Right lobe of liver (tissue), 6 donors: ENCODE results near the gene TPT1. TPM values are rescaled to one million over a fixed set of nuclear protein-coding genes. Genes with fewer than 3 reads are reported as not detected.
"Not testable (repeated sequence)": the region's sequence is repeated elsewhere in the genome, so short reads cannot be mapped to it uniquely, and the experiment has no call there.

Source experiments
- ATAC-seq, 4 donors: fragments of 200-7000 bp; cut with Tn5 transposase; one replicate each; pipeline ENCODE4 v1.9.1; 2020; ENCODE audit warnings: mild to moderate bottlenecking in 4 of 4, moderate library complexity in 4 of 4
- DNase-seq, 3 donors: peaks; one replicate each; pipeline ENCODE4 v3.0.0-alpha.2; 2020
- H3K27ac ChIP-seq, 3 donors: fragments of 200-600 bp; one replicate each; pipeline ENCODE4 v1.8.0; 2022
- H3K27me3 ChIP-seq, 2 donors: fragments of 200-600 bp; one replicate each; pipeline ENCODE4 v1.8.0; 2022
- H3K36me3 ChIP-seq, 4 donors: fragments of 200-600 bp; sonication (generic) in 1 of 4; one replicate each; pipeline versions ENCODE4 v1.5.1 to v1.8.0; 2017 to 2022; ENCODE audit warnings: control low read depth in 1 of 4
- H3K4me1 ChIP-seq, 4 donors: fragments of 200-600 bp; sonication (generic) in 1 of 4; one replicate each; pipeline versions ENCODE4 v1.5.1 to v1.8.0; 2017 to 2022; ENCODE audit warnings: control low read depth in 1 of 4
- H3K4me3 ChIP-seq, 3 donors: fragments of 200-600 bp; one replicate each; pipeline ENCODE4 v1.8.0; 2022
- H3K9me3 ChIP-seq, 4 donors: fragments of 200-600 bp; sonication (generic) in 1 of 4; one replicate each; pipeline versions ENCODE4 v1.5.1 to v1.8.0; 2017 to 2022; ENCODE audit warnings: control low read depth in 1 of 4
- POLR2A ChIP-seq: fragments of 450-650 bp; IDR thresholded peaks from one replicate; pipeline ENCODE4 v1.6.1; 2017; ENCODE audit warnings: antibody characterized with exemption, mild to moderate bottlenecking
- WGBS: methylation state at CpG from one replicate; pipeline ENCODE4 v1.1.6; 2018; ENCODE audit warnings: low coverage, low lambda C conversion rate; ENCODE audit not compliant: insufficient coverage; ENCODE audit errors: missing lambda C conversion rate; 5-methylcytosine and 5-hydroxymethylcytosine counted together
- intact Hi-C, 2 donors: fragments of 100-400 bp; cut with DNase I; formaldehyde crosslinking; loops; one replicate each; pipeline versions ENCODE4 v1.11.2 to v1.14.1; 2022
- long read RNA-seq: library from polyadenylated mRNA; unstranded; transcript quantifications from one replicate; pipeline ENCODE4 v2.0.0, GENCODE V29; 2019
- total RNA-seq, 6 experiments: library from RNA; depleted of rRNA in 2 of 6; stranded (reverse); fragments of >200 nt in 2 of 6; fragmentation: NEBNext Ultra II Directional in 3 of 6; extraction: Animal tissue kit (Norgen Biotek cat#: 25700) in 3 of 6; gene quantifications; one replicate each; pipeline versions ENCODE4 v1.1.0 to v1.2.4, GENCODE V29; 2016 to 2023
- TF ChIP-seq, protein P1 (sequence below), 4 donors: fragments of 200-600 bp in 3 of 4; fragments of 450-650 bp in 1 of 4; IDR thresholded peaks; one replicate each; pipeline versions ENCODE4 v1.5.1 to v1.8.0; 2016 to 2022; ENCODE audit warnings: antibody characterized with exemption in 4 of 4, mild to moderate bottlenecking in 2 of 4
- donor health status: DM: no; HTN: yes; CAD: no.
- donor health status: DM: no; HTN: no; CAD: no.
- donor health status: DM: no; HTN: no; CAD: no.
- donor health status: DM: no; HTN: yes; CAD: no.
- donor health status: DM: no; HTN: yes; CAD: no.

Gene TPT1
- total RNA-seq: 1,000 to 10,000 TPM; 1,466 to 3,393 (median 2,295) TPM
- long read RNA-seq, full-length matches to known transcripts: 3,786 of 3,927 reads
- long read RNA-seq, partial matches to known transcripts: 76 of 3,927 reads
- long read RNA-seq, other reads (novel, unspliced or antisense): 65 of 3,927 reads

DNA sequence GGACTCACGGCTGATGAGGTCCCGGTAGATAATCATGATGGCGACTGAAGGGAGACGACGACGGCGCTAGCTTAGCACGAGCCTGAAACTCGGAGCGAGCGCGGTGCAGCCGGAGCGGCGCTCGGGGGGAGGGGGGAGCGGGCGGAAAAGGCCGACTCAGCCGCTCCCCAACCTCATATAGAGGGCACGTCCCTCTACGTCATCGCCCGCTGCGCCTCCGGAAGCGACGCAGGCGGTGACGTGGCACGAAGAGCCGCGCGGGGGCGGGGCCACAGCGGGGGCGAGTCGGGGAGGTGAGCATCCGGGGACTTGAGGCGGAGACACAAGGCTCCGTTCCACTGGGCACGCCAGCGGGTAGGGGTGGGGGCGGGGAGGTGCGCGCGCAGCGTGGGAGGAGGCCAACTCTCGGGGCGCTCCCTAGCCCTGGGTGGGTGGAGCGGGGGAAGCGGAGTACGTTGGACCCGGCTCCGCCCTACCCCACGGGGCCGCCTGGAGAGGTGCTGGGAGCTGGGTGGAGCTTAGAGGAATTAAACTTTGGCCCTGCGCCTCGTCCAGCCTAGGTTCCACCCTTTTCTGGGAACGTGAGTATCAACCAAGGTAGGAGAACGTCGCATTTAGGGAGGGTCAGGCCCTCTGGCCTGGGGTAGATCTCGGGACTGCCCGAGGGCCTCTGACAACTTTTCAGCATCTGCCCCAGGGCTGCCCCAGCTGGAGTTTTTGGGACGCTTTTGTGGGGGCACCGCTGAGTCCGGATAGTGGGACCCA, at the start of gene TPT1:
TPT1 (minus strand) TSS at position 150 of the 765 bp plus-strand sequence; CDS start at position 36, 114 bp downstream.
- peak within 1 kb of the TSS; percentile 86 to 96 (median 94) for H3K4me3 ChIP-seq
- WGBS: 0% methylated on average over 11 of the region's 67 CpGs
- DNase-seq (peak; percentile 99), ATAC-seq (peak; percentile 83 to 95 (median 86))
- peaks cover 16 to 44% (median 35%) of the 10 kb centered on the region in 4 donors for H3K36me3 ChIP-seq
- peak; percentile 89 for TF ChIP-seq POLR2A
- TF ChIP-seq, protein P1, sequence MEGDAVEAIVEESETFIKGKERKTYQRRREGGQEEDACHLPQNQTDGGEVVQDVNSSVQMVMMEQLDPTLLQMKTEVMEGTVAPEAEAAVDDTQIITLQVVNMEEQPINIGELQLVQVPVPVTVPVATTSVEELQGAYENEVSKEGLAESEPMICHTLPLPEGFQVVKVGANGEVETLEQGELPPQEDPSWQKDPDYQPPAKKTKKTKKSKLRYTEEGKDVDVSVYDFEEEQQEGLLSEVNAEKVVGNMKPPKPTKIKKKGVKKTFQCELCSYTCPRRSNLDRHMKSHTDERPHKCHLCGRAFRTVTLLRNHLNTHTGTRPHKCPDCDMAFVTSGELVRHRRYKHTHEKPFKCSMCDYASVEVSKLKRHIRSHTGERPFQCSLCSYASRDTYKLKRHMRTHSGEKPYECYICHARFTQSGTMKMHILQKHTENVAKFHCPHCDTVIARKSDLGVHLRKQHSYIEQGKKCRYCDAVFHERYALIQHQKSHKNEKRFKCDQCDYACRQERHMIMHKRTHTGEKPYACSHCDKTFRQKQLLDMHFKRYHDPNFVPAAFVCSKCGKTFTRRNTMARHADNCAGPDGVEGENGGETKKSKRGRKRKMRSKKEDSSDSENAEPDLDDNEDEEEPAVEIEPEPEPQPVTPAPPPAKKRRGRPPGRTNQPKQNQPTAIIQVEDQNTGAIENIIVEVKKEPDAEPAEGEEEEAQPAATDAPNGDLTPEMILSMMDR (IDR thresholded peaks at IDR 0.05): no peak
- H3K4me1 ChIP-seq: peaks cover 0 to 40% (median 19%) of the 10 kb centered on the region in 4 donors
- H3K27me3 ChIP-seq: no peaks in the 10 kb centered on the region
- intact Hi-C loops: no loop called here
- H3K27ac ChIP-seq: peak within 1 kb of the TSS; percentile 100
- H3K9me3 ChIP-seq: no peaks in the 10 kb centered on the region

DNA sequence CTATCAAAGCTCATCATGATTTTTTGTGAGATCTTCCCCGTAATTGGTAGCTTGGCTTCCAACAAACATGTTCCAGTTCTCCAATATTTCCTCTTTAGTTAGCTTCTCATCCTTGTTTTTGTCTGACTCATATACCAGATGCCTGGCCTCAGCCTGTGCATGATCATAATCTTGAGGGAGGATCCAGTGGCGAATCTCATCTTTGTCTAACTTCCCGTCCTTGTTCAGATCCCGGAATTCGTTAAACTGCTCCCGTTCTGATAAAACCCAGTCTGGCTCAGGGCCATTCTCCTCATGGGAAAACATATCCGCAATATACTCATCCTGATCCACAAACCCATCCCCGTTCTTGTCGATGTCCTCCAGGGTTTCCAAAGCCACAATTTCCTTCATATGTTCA, 49.4 kb upstream of the TPT1 start:
- intact Hi-C loops, H3K27me3 ChIP-seq, DNase-seq, H3K9me3 ChIP-seq, H3K27ac ChIP-seq, H3K4me3 ChIP-seq, H3K4me1 ChIP-seq: not testable (repeated sequence)
- WGBS: 76% methylated on average over 9 of the region's 9 CpGs
- ATAC-seq: peak in 1 of 4 donors; percentile 19
- H3K36me3 ChIP-seq: peaks cover 0 to 22% (median 12%) of the 10 kb centered on the region in 4 donors

DNA sequence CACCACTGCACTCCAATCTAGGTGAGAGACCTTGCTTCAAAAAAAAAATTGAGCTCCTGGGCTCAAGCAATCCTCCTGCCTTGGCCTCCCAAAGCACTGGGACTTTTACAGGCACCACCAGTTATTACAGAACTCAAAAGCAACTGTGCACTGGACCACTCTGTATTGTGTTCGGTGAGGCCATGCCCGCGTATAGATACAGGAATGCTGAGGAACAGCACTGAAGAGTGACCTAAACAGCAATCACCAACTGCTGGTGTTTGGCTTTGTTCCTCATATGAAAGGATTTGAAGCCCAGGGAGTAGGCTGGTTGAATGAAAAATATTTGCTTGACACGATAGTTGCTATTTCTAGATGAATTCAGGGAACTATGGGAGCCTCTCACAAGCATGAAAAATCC, 47.7 kb upstream of the TPT1 start:
- Histone ChIP-seq H3K36me3 (peaks cover 0 to 17% (median 5%) of the 10 kb centered on the region in 4 donors), H3K4me3 (no peak overlapping the region), H3K27me3 (no peaks in the 10 kb centered on the region), H3K9me3 (no peaks in the 10 kb centered on the region), H3K27ac (no peak overlapping the region), H3K4me1 (peaks cover 0 to 9% (median 0%) of the 10 kb centered on the region in 4 donors)
- 72% methylated on average over 3 of the region's 4 CpGs for WGBS
- ATAC-seq: no peak
- TF ChIP-seq, protein P1 (IDR thresholded peaks at IDR 0.05): no peak
- TF ChIP-seq POLR2A: no peak
- intact Hi-C loops: no loop called here
- DNase-seq: no peak

DNA sequence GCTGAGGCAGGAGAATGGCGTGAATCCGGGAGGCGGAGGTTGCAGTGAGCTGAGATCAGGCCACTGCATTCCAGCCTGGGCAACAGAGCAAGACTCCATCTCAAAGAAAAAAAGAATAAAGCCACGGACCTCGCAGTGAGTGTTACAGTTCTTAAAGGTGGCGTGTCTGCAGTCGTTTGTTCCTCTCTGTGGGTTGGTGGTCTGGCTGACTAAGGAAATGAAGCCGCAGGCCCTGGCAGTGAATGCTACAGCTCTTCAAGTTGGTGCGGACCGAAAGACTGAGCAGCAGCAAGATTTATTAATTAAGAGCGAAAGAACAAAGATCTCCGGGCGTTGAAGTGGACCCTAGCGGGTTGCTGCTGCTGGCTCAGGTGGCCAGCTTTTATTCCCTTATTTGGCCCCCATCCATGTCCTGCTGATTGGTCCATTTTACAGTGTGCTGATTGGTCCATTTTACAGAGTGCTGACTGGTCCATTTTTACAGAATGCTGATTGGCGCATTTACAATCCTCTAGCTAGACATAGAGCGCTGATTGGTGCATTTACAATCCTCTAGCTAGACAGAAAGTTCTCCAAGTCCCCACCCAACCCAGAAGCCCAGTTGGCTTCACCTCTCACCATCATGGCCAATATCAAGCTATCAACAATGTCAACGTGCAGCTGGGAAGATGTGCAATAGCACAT, 46.1 kb upstream of the TPT1 start:
- H3K27ac ChIP-seq, H3K36me3 ChIP-seq, intact Hi-C loops, H3K4me3 ChIP-seq, ATAC-seq, DNase-seq, H3K4me1 ChIP-seq, H3K27me3 ChIP-seq, H3K9me3 ChIP-seq: not testable (repeated sequence)
- 65% methylated on average over 15 of the region's 17 CpGs for WGBS

DNA sequence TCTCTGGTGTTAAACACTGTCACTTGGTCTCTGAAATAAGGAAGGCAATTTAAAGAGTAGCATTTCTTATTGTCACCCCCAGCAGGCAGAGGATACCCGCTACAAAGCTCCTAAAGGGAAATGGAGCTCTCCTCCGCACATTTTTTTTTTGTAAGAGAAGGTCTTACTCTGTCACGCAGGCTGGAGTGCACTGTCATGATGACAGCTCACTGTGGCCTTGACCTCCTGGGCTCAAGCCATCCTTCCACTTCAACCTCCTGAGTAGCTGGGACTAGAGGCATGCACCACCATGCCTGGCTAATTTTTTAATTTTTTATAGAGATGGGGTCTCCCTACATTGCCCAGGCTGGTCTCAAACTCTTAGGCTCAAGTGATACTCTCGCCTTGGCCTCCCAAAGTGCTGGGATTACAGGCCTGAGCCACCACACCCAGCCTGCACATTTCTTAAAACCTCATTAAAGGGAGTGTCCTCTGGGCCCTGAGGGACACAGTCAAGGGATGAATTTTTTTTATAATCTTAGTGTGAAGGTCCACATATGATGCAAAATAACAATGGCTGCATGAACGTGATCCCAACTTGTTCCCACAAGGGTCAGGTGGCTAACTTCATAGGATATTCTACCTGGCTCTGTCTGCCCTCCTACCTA, 45.0 kb upstream of the TPT1 start:
- Histone ChIP-seq H3K9me3 (no peaks in the 10 kb centered on the region), H3K27ac (no peak overlapping the region), H3K4me3 (no peak overlapping the region), H3K36me3 (no peaks in the 10 kb centered on the region), H3K27me3 (no peaks in the 10 kb centered on the region), H3K4me1 (peaks cover 0 to 9% (median 0%) of the 10 kb centered on the region in 4 donors)
- DNase-seq (no peak), ATAC-seq (peak; percentile 36 to 80 (median 61))
- intact Hi-C loops: no loop called here
- TF ChIP-seq, protein P1 (IDR thresholded peaks at IDR 0.05): no peak
- no peak for TF ChIP-seq POLR2A
- 75% methylated on average over 5 of the region's 5 CpGs for WGBS
